NK-92 (cell line): Measurements from ENCODE around the gene WWOX.

ENCODE experiments used
- DNase-seq: peaks from one replicate; lab custom pipeline; 2025; ENCODE audit not compliant: unreplicated experiment; lab: John Stamatoyannopoulos, UW

Gene WWOX

DNA sequence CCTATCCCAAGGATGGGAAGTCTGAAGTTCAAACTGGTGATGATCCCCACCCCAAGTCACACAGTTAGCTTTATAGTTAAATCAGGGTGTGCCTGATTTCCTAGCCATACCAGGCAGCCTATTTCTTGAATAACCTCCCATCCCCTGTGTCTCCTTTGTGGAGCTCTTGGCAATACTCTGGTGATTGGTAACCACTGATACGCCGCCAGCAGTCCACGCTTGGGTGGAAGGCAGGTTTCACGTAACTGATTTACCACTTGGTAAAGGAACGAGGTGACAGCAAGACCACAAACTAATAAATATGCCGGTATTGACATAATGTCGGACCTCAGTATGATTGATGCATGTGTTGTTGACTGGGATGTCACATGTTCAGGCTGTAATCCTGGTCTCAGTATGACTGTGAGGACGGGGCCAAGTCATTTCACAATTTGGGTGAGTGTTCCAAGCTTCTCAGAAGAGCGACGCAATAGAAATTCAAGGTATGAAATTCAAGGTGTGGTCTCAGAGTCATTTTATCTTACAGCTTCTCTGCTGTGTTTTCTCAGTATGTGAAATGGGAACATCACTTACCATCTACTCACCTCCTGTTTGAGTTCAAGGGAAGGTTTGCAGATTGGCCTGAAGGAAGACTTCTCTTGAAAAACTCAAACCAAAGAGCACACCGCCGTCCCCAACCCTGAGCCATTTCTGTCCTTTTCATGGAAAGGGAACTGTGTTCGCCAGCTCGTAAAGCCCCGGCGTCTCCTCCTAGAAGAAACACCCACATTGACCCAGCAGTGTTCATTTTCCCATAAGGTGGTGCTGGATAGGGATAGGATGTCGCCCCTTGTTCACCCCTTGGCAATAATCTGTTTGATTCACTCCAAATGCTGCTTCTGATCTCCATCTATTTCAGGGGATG is 678.9 kb downstream of the WWOX start:
- no peak for DNase-seq

DNA sequence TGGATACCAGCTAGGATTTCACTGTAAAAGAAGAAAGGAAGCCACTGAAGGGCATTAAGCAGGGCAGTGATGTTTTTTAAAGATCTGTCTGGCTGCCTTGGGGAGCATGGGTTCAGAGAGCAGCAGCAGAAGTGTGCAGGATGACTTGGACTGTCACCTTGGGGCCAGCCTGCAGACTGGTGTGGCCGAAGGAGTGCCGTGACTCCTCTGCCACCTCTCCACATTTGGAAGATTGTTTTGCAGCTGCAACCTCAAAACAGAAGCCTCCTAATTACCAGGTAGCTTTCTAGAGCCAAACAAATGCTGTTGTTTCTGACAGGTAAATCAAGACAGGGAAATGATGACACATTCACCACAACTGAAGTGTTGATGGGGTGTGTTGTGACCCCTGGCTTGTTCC is 681.4 kb downstream of the WWOX start:
- no peak for DNase-seq

DNA sequence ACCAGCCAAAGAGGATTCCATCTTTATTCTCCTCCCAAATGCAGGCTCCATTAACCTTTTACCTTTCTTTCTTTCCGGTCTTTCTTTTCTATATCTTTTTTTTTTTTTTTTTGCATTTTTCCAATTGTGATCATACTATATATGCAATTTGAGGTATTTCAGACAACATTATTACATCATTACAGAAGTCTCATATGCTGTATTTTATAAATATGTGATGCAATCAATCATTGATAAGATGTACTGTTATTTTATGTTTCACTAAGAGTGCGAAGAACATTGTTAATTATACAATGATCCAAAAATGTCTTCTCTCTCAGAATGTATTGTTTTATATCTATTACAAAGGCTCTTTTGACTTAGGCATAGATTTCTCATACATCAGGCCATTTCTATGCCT is 683.1 kb downstream of the WWOX start:
- no peak for DNase-seq

DNA sequence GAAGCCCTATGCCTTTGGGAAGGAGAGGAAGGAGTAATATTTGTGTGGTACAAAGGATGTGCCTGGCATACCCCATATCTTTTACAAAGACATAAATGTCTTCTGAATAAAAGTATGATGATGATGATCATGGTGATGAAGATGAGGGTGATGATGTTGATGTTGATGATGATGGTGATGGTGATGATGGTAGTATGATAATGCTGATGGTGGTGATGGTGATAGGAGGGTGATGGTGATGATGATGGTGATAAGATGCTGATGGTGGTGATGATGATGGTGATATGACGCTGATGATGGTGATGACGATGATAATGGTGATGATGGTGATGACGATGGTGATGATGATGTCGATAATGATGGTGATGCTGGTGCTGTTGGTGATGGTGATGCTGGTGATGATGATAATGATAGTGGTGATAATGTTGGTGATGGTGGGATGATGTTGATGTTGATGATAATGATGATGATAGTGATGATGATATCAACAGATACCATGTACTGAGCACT is 684.2 kb downstream of the WWOX start:
- no peak for DNase-seq

DNA sequence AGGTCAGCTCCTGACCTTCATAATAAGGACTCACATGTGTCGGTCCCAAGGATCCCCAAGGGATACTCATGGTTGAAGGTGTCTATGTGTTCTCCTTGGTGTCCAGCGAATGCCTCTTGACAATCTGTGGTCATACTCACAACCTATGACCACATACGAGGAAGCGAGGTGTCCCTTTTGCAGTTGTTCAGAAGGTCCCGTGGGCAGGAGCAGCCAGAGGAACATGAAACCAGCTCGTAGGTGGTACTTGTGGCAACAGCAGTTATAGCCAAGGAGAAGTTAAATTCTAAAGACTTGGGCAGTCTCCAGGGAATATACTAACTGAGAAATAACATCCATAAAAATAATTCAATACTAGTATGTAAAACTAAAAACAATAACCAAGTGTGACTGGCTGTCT is 685.3 kb downstream of the WWOX start:
- DNase-seq, result no peak

DNA sequence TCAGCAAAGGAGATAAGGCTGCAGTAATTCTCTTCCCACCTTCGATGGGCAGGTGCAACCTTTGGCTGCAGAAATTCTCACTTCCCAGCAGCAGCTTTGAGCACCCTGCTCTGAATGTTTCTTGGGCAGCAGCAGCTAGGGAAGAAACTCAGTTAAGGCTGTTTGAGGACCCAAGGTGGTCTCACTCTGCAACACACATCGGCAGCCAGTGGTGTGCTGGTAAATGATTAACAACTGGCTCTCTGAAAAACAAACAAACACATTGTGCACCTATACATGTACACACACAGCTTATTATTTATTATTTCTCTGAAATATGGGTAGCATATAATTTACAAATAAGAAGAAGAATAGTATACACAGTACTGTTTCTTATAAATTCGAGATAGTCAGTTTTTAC is 685.8 kb downstream of the WWOX start:
- no peak for DNase-seq

DNA sequence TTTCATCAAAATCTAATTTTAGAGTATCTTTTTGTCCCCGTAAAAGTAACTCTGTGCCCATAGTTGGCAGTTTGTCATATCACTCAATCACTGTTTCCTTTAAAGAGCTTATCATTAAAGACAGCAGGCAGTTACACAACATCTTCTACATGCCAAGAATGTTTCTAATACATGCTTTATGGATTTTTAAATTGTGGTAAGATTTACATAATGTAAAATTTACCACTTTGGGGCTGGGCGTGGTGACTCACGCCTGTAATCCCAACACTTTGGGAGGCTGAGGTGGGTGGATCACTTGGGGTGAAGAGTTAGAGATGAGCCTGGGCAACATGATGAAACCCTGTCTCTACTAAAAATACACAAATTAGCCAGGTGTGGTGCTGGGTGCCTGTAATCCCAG is 687.2 kb downstream of the WWOX start:
- DNase-seq, result no peak

DNA sequence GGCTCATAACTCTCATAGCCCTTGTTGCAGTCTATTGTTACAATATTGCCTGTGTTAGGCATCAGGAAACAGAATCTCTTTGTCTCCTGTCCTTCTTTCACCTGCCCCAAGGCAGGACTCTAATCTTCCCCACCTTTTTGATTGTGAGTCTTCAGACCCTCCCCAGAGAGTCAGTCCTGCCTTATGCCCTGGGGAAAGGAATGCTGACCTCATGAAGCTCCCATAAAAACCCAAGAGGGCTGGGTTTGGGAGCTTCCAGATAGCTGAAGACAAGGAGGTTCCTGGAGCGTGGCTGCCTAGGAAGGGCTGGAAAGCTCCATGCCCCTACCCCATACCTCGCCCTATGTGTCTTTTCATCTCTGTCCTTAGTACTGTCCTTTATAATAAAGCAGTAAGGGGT is 688.8 kb downstream of the WWOX start:
- no peak for DNase-seq

DNA sequence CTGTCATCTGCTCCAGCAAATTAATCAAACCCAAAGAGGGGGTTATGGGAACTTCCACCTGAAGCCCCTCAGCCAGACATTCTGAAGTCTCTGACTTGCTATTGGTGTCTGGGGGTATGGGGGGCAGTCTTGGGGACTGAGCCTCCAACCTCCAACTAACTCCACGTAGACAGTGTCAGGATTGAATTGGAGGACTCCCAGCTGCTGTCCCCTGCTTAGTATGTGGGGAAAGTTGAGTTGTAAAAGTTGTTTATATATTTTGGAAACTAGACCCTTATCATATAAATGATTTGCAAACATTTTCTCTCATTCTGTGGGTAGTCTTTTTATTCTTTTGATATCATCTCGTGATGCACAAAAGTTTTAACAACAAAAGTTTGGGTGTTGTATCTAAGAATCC is 689.2 kb downstream of the WWOX start:
- no peak for DNase-seq

DNA sequence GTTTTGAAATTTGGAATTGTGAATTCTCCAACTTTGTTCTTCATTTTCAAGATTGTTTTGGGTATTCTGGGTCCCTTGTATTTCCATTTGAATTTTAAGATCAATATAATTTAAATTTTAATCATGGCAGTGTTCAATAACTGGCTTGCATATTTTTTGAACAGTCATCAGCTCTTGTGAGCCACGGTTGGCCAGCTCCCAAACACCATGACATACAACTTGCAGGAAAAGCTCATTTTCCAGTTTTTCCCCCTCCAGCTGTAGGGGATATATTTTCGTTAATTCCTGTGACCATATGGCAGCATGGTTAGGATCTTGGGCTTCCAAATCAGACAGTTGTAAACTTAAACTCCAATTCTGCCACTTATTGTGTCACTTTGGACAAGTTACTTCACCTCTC is 690.1 kb downstream of the WWOX start:
- no peak for DNase-seq

DNA sequence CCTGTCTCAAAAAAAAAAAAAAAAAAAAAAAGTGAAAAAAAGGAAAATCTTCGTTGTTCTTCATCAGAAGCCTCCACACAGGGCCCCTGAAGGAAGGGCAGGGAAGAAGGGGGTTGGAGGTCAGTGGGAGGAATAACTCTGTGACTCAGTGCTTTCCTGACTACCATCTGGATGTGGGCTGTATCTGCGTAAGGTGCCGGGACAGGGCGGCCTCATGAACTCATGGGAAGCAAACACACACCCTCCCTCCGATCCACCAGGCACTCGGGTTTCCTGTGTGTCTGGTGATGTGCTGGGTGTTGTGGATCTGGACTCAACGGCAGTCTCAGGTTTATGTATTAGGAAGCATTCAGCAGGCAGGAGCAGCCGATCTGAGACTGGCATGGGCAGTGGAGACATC is 691.6 kb downstream of the WWOX start:
- DNase-seq, result no peak

DNA sequence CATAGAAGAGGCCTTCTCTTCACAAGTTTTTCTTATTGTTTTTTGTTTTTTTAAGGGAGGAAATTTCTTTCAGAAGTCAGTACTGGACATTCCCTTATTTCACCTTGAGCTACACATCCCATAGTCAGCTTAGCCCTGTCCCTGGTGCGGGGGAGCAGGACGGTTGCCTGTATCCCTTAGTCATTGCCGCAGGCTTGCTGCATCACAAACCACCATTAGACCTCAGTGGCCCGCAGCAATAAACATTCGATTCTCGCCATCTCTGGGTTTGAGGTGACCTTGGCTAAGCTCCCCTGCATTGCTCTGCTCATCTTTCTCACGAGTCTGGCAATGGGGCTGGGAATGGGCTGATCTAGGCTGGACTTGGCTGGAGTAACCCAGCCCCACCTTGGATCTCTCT is 692.5 kb downstream of the WWOX start:
- DNase-seq, result no peak

DNA sequence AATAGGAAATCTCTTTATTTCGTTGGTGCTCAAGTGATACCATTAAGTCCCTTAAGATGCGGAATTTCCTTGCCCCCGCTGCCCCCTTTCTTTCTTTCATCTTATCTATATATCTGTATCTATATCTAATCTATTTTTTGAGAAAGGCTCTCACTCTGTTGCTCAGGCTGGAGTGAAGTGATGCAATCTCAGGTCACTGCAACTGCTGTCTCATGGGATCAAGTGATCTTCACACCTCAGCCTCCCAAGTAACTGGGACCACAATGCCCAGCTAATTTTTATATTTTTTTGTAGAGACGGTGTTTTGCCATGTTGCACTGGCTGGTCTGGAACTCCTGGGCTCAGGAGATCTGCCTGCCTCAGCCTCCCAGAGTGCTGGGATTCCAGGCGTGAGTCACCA is 693.5 kb downstream of the WWOX start:
- DNase-seq, result no peak

DNA sequence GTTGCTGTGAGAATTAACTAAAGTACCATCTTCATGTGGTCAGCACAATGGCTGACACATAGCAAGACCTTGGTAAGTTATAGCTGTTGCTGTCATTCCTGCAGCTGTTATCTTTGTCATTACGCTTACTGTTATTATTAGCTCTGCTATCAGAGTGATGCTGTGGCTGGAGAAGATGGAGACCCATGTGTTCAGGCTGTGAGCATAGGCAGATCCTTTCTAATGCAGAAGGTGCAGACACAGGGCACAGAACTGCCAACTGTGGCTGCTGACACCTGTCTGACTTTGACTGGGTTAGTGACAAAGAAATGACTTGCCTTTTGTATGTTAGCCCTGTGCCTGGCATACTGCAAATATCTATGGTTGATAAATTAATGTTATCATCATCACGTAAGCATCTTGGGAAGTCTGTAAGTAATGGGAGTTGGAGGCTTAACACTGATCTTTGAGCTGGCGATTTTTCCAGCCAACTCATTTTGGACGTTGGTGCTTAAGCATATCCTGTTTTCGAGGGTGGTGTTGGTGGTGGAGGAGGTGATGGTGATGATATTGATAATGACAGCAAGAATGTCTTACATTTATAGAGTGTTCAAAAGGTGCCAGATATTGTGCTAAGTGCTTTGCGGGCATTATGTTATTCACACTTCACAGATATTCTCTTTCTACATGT is 695.3 kb downstream of the WWOX start:
- DNase-seq, result no peak

DNA sequence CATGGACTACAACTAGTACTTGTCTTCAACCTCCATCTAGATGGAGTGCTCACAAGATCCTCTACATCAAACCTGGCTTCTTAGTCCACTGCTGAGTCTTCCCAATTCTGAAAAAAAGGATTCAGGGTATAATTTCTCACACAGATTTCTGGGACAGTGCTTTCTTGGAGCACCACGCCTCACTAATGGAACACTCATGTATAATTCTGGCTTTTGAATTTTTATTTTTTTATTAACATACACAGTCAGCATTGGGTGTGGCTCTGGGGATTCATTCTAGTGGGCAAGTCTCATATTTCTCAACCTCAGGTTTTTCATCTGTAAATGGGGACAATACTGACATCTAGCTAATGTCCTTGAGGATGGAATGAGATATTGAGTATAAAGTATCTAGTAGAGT is 696.0 kb downstream of the WWOX start:
- DNase-seq, result no peak

DNA sequence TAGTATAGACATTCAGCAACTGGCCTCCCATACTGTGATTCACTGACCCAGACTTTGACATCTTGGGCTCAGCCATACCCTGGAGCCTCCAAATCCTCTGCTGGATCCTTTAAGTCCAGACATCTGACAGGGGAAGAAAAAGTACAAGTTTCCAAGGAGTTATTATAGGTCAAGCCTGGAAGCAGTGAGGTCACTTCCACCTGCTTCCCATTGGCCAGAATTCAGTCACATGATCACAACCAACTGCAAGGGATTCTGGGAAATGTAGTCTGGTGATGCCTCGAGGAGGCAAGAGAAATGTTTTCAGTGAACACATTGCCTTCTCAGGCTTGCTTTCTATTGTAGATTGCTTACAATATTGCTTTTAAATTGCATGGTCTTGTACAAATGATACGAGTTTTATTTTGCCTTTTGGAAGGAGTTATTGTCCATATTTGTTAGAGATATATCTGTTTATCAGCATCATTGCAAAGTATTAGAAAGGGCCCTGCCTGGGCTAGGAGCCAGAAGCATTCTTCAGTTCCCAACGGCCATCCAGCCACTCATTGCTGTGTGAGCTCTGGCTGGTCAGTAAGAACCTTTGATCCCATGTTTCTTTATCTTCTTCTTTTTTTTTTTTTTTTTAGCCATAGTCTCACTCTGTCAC is 696.9 kb downstream of the WWOX start:
- DNase-seq, result no peak

DNA sequence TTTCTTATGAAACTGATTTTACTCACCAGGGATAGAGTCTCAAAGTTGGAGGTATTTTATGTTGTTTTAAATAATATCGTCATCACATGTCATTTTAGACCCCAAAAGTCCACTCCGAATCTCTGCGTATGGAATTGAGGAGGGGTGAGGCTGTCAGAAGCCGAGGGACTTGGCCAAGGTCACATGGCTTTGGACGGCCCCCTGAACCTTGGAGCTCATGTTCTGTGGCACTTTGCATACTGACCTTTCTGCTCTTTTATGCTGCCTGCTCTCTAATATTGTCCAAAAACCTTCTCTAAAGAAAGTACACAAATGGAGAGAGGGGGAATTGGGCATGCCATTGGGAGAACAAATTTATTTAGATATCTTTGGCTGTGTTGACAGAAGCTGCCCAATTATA is 700.0 kb downstream of the WWOX start:
- DNase-seq, result no peak

DNA sequence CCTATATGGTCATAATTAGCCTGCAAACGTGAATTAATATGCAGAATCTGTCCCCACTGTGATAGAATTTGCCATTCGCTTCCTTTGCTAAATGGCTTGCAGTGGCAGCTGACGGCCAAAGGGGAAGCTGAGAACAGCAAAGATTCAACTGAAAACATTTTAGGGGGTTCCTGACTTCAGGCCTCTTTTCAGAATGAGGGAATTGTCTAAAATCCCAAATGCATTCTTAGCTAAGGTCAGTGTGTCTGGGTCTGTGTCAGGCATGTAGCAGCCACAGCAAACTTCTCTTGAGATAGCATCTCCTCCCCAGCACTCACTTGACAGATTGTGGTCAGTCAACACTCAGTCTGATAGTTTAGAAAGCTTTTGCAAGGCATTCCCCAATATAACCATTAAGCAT is 701.1 kb downstream of the WWOX start:
- no peak for DNase-seq

DNA sequence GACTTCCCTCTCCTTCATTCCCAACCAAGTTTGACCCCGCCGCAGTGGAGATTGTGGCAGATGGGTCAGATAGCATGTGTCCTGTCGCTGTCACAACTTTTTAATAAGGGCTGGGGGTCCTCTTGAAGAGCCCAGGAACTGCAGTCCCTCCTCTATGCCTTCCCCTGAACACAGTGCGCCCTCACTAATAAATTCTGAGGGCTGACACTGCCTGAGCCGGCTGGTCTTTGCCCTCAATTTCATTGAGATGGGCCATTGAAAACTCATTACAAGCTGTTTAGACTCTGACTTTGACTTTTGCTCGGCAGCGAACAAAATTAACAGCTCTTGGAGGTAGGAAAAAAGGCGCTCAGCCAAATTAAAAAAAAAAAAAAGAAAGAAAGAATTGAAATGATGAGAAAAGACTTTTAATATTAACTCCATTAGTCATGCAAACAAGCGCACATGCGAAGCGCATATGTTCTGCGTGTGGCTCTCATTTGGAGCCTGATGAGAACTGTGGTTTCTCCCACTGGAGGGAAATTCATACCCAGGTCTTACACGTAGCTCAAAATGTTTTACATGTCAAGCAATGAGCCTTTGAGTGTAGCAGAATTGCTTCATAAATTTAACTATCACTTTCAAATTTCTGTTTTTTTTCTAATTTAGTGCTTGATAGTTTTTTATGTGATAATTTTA is 704.7 kb downstream of the WWOX start:
- DNase-seq, result no peak

DNA sequence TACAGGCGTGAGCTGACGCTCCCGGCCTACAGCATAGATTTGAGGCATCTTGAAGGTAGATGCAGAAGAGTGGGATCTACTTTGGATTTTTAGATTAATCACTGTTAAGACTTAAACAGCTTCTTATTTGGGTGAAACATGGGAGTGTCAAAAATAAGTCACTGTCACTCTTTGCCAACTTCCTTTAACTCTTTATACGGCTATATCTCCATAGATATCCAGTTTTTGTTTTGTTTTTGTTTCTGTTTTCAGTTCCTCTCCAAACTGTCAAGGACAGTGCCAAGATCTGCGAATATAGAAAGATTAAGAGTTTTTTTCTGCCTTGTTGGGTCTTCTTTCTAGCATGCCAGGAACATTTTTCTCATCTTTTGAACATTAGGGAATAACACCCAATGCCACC is 706.1 kb downstream of the WWOX start:
- no peak for DNase-seq

DNA sequence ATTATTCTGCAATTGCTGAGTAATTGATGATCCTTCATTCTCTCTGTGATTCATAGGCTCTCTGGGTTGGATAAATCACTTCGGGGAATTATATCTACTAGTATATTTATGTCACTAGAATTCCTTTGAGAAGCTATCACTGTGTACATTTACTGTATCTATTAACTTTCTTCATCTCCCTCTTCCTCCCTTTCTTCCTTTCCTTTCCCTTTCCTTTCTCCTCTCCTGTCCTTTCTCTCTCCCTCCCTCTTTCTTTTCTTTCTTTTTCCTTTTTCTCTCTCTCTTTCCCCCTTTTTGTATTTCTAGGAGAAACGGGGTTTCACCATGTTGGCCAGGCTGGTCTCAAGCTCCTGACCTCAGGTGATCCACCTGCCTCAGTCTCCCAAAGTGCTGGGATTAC is 711.8 kb downstream of the WWOX start:
- DNase-seq, result no peak
